GM18526 (cell line): ENCODE data around the gene ELAVL1.

Experiments used
- POLR2A ChIP-seq: IDR thresholded peaks from 3 replicates; pipeline ENCODE4 v1.6.1; 2011; ENCODE audit not compliant: insufficient read length; ENCODE audit errors: extremely low read depth

The ELAVL1 gene

DNA sequence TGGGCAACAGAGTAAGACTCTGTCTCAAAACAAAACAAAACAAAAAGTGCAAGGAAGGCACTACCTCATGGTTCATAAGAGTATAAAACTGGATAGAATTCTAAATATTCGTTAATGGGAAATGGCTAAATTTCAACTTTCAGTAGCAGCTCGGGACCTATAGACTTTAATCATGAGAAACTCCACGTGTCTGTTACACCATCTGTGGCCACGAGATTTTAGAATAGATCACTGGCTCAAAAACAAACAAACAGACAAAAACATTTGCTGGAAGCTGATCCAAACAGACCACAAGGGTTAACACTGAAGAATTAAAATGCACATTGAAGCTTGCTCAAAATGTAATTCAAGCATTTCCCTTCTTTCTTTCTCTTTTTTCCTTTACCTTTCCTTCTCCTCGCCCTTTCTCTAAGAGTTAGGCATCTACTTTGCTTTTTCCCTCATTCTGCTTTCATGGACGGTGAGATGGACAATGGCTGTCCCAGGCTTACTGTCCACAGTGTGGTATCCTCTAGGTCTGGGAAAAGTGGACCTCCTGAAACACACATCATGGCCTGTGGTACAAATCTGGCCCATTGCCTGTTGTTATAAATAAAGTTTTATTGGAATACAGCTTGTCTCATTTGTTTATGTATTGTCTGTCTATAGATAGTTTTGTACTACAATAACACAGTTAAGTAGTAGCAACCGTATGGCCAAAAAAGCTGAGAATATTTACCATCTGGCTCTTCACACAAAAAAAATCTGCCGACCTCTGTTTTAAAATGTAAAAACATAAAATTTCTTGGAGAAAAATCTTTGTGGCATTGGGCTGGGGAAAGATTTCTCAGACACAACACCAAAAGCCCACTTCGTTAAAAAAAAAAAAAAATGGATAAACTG is 10.3 kb downstream of the ELAVL1 start:
- TF ChIP-seq POLR2A, result no peak

DNA sequence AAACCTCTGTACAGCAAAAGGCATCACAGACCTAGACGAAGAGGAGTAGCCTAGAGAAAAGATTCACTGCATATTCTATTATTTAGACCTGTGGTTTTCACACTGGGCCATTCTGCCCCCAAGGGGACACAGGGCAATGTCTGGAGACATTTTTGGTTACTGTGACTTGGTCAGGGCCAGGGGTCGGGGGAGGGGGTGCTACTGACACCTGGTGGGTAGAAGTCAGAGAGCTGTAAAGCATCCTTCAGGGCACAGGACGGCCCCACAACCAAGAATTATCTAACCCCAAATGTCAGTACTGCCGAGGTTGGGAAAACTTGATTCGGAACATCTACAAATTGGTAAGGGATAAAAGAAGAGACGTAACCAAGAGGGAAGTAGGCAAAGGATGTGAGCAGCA is 11.3 kb downstream of the ELAVL1 start:
- no peak for TF ChIP-seq POLR2A

DNA sequence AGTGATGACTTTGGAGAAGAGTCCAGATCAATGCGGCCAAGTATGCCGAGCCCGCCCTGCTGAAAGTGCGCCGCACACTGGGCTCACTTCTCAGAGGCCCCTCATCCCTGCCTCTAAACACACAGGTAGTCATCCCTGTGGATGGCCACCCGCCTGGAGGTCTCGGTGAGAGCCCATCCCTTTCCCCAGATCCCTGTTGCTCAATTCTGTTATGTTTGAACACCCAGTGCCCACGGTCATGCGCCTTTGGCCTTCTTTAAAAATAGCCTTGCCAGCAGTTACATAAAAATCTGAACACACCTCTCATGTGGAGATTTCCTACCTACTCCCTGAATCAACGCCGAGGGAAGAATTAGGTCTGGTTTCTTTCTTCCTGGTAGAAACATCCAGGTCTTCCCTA is 11.9 kb downstream of the ELAVL1 start:
- TF ChIP-seq POLR2A, result no peak

DNA sequence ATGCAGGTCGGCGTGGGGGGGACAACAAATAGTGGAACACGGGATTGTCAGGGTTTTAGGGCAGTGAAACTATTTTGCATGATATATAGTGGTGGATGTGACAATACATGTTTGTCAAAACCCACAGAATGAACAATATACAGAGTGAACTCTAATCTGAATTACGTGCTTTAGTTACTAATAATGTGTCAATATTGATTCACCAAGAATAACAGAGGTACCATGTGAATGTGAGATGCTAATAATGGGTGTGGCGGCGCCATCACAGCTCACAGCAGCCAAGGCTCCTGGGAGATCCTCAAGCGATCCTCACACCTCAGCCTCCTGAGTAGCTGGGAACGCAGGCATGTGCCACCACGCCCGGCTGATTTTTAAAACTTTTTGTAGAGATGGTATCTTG is 12.9 kb downstream of the ELAVL1 start:
- no peak for TF ChIP-seq POLR2A

DNA sequence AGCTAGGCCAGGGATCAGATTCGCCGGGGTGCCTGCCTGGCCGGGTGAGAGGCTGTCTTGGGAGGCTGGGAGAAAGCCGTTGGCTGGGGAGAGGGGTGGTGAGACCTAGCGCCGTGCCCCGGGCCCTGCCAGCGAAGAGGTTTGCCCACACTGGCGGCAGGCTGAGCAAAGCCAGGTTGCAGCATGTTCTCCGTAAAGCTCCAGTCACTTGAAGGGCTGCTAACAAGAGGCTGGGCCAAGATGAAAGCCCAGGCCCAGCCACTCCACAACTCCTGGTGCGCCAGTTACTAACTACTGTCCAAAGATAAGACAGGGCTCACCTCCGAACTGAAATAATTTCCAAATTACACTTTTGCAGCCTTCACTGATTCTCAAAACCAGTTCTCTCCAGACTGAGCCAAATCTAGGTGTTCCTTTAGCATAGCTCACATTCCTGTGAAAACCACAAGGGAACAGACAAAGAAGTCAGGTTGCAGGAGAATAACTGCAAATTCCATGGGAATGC is 16.3 kb downstream of the ELAVL1 start:
- no peak for TF ChIP-seq POLR2A

DNA sequence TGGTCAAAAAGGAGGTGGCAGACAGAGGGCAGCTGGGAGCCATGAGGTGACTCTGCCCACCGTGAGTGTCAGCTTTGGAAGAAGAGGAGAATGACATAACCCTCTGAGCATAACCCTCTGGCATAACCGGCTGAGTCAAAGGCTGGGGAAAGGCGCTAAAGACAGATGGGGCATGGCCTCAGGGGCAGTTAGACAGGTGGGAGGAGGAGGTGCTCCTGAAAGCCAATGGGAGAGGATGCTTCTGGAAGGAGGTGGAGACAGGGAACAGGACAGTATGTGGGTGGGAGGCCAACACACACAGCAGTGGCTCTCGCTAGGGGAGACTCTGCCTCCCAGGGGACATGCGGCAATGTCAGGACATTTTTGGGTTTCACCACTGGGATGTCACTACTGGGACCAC is 17.1 kb downstream of the ELAVL1 start:
- no peak for TF ChIP-seq POLR2A

DNA sequence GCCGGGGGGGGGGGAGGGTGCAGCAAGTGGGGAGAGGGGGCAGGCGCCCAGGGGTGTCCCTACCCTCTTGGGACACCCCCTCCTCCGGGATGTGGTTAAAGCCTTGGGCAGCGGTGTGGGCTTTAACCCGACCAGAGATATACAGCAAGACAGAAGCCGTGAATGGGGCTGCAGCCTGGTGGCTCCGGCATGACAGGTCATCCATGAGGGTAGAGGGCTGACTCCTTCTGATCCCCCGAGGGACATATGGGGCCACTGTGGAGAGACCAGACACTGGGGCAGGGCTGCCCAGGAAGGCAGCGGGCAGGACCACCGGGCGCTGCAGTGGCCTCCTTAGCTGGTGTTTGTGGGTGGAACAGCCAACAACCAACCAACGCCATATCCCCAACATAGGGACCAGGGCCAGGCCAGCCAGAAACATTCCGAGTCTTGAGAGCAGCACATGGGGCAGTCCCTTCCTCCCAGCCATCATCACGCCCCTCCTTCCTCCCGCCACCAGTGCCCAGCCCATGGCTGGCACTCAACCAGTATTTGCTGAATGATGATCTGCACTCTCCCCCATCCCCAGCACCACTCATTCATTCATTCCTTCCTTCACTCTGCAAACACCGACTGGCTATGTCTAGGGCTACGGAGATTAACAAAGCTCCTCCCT is 18.2 kb downstream of the ELAVL1 start:
- no peak for TF ChIP-seq POLR2A

DNA sequence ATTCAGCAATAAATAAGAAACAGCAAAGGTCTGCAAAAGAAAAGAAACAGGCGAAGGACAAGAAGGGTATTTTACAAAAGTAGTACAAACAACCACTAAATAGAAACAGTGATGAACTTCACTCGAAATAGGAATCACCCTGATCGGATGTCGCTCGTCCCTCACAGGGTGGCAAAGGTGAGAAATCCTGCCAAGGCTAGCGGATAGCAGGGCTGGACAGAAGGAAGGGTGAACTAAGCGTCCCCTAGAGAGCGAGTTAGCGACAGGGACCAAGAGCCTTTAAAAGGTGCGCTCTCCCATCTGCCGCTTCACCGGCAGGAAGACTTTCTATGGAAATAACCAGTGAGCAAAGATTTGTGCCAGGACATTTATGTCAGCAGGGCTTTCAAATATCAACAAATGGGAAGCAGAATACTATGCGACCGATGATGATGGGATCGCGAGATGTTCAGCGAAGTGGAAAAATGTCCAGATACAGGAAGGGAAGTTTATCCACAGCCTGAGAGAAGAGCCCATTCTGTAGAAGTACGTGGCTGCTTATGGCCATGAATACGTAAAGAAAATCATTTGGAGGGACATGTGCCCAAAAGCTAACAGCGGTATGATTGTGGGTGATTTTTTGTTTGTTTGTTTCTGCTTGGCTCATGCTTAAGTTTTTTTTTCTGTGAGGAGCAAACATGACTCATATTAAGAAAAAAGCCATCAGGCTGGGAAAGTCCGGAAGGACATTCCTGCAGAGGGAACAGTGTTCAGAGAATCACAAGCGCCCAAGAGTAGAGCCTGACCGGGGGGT is 18.9 kb downstream of the ELAVL1 start:
- TF ChIP-seq POLR2A, result no peak

DNA sequence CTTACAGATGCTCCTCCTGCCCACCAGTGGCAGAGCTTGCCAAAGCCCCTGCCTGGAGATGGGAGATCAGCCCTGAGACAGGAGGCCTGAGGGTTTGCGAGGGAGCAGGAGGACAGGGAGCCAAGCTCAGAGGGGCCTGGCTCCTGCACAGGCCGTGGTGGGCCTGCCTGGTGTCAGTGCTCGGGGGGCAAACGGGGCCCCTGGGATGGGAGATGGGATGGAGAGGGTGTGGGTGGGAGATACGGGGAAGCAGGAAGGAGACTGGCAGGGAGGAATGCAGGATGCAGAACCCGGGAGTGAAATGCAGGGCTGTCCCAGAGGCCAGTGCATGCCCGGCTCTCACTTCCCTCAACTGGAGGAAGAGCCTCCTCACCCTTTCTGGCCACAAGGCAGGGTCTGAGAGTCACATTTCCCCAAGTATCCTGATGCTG is 19.9 kb downstream of the ELAVL1 start:
- no peak for TF ChIP-seq POLR2A

DNA sequence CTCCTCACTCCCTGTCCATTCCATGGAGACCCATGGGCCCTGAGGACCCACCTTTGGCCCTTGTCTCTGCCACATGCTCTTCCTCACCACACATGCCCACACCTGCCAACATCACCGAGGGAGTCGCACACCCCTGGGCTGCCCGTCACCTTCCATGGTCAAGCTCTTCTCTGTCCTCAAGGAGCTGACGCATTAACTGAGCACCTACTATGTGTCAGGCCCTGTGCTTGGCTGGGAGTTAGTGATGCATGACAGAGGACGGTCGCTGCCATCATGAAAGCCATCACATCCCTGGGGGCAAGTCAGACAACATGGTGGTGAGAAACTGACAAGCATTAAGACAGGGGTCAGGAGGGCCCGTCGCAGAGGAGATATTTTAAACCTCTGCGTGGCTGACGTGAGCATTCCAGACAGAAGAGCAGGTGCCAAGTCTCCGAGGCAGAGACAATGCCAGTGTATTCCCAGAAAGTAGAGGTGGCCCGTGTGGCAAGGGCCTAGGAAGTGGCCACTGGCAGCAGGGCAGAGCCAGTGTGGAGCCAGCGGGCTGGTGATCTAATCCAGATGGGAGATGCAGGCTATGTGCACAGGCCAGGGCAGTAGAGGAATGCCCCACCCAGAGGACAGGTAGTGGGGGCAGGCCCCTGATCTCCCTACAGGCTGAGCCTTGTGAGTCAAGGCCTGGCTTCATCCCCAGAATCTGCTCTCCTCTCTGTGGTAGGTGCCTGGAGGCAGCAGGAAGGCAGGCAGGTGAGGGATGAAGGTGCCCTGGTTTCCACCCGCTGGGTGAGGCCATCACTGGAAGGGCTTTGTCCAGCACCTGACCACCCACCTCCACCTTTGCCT is 21.2 kb downstream of the ELAVL1 start:
- no peak for TF ChIP-seq POLR2A

DNA sequence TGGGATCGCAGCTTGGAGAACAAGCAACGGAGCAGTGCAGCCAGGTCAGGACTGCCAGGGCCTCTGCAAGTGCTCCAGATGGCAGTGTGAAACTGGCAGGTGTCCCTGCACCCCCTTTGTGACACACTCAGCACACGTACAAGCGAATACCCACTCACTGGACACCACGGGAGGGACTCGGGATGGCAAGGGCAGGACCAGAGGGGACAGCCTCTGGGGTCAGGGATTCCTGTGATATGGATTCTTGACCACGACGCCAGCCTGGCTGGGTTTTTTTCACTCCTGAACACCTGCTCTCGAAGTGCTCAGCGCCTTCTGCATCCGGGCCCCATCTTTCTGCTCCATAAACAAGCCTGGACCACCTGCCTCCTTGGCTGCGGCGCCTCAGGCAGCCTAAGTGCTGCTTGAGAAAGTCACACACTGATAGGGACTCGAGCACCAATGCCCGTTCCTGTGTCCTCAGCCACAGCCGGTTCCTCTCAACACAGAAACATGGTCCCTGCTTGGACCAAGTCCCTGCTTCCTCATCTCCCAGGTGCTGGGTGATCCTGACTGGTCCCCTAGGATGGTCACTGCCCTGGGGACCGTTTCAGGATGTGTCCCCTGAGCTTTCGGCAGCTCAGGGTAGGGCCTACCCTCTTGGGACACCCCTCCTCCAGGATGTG is 22.0 kb downstream of the ELAVL1 start:
- TF ChIP-seq POLR2A, result no peak

DNA sequence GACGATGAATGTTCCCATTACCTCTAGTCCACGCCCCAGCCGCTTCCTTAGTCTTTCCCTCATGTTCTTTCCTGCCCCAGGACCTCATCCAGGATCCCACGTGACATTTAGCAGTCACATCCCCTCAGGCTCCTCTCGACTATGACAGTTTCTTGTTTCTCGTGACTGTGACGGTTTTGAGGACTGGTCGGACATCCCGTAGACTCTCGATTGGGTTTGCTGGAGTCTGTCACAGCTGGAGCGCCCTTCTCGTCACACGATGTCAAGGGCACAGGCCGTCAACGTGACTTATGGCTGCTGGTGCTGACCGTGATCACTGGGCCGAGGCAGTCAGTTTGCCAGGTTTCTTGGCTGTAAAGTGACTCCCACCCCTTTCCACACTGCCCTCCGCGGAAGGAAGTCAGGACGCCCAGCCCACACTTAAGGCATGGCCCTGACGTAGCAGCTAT is 22.8 kb downstream of the ELAVL1 start:
- no peak for TF ChIP-seq POLR2A

DNA sequence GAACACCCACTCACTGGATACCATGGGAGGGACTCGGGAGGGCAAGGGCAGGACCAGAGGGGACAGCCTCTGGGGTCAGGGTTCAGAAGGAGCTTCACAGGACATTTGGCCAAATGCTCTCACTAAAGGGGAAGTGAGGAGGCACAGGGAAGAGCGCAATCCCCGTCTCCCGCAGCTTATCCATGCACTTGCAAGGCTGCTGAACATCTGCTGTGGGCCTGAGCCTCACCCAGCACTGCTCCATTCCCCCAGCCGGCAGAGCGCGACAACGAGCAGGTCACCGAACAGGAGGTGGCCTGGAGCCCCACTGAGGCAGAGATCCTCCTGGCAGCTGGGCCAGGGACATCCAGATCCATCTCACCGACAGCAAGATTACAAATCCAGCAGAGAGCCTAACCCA is 23.3 kb downstream of the ELAVL1 start:
- TF ChIP-seq POLR2A, result no peak

DNA sequence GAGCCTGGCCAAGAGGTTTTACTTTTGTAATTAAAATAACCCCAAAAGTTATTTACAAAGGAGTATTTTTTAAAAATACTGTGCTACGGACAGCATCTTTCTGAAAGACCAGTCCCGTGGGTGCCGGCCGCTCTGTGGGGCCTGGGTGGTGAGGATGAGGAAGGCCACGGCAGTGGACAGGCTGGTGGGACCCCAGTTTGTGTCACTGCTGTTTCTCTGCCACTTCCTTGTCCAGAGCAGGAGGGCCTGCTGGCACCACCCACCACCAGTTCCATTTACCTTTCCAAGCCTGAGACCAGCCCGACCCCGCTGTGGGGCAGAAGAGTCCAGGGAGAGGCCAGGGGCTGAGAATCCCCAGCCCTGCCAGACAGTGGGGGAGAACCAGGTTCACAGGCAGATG is 23.8 kb downstream of the ELAVL1 start:
- TF ChIP-seq POLR2A, result no peak

DNA sequence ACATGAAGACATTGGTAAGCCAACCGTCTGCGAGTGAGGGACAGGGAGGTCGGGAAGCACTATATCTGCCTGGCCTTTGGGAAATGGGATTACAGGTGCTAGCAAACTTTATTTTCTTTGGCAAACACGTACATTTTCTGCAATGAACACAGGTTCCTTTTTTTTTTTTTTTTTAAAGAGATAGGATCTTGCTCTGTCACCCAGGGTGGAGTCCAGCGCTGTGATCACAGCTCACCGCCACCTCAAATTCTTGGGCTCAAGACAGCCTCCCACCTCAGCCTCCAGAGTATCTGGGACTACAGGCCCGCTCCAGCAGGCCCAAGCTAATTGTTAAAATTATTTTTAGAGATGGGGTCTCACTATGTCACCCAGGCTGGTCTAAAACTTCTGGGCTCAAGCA is 24.2 kb downstream of the ELAVL1 start:
- no peak for TF ChIP-seq POLR2A
